HG02943 (cell line): Measurements from ENCODE around the gene ITGA5.

ENCODE experiments used
- ATAC-seq: cut with Tn5 transposase; IDR thresholded peaks from one replicate; pipeline ENCODE4 v1.9.1; 2021; ENCODE audit warnings: mild to moderate bottlenecking, low read depth, moderate library complexity; ENCODE audit not compliant: unreplicated experiment

Gene ITGA5

DNA sequence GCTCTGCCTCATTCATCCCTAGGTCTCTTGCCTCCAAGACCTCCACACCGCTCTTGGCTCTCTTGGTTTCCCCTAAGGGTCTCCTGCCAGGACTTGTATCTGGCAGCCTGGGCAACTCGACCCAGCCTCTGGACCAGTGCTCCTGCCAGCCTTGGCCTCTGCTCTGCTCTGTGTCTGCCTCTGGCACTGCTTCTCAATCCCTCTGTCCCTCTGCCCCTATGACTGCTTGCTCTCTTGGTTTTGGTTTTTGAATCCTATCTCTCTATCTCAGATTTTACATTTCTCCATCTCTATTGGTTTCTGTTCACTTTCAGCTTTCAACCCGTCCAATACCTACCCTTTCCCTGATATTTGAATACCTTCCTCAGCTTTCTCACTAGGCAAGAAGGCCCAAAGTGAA, 6.3 kb downstream of the ITGA5 start:
- no peak for ATAC-seq

- no peak for ATAC-seq
Observed at GRCh38 chr12:54412348-54412747, 6.7 kb downstream of the ITGA5 start.

- ATAC-seq: no peak
Observed at GRCh38 chr12:54411391-54412241, 7.5 kb downstream of the ITGA5 start.

GRCh38 chr12:54409267-54409666, 9.8 kb downstream of the ITGA5 start:
- ATAC-seq: no peak

GRCh38 chr12:54407183-54407905, 11.7 kb downstream of the ITGA5 start:
- ATAC-seq: no peak

GRCh38 chr12:54405573-54405972, 13.5 kb downstream of the ITGA5 start:
- no peak for ATAC-seq

GRCh38 chr12:54405106-54405505, 14.0 kb downstream of the ITGA5 start:
- ATAC-seq: no peak

- ATAC-seq: no peak
Observed at GRCh38 chr12:54404061-54405004, 14.7 kb downstream of the ITGA5 start.

GRCh38 chr12:54401119-54401518, 17.9 kb downstream of the ITGA5 start:
- ATAC-seq: no peak

GRCh38 chr12:54398995-54399793, 19.9 kb downstream of the ITGA5 start:
- no peak for ATAC-seq

GRCh38 chr12:54398218-54398617, 20.8 kb downstream of the ITGA5 start:
- no peak for ATAC-seq

DNA sequence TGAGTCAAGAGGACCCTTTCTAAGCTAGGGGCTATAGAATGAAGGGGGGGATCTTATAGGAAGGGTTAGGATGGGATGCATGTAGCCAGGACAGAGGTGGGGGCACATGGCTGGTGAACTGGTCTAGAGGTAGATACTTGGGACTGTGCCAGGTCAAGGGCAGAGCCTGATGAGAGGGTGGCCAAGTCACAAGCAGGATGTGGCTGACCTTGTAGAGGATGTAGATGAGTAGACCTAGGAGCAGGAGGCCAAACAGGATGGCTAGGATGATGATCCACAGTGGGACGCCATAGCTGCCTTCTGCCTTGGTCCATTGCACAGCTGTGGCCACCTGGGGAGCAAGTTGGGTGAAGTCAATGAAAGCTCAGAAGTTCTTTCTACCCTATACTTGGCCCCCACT, 21.9 kb downstream of the ITGA5 start:
- ATAC-seq: no peak

GRCh38 chr12:54395545-54395944, 23.5 kb downstream of the ITGA5 start:
- no peak for ATAC-seq

DNA sequence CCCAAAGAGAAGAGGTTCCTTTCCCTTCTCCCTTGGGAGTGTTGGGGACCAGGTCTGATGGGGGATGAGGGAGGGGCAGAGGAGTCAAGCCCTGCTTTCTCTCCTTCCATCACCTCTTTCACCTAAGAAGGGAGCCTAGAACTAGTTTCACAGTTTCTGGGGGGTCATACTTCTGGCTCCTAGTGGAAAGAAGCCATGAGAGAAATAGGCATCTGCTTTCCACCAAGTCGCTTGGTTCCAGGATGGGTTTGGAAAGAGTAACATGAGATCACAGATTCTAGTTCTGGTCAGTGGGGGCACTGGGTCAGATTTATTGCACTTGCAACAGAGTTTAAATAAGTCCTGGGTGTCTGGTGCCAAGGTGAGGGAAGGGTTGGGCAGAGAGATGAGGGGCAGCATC, 24.1 kb downstream of the ITGA5 start:
- ATAC-seq: no peak

GRCh38 chr12:54394281-54394719, 24.8 kb downstream of the ITGA5 start:
- no peak for ATAC-seq

DNA sequence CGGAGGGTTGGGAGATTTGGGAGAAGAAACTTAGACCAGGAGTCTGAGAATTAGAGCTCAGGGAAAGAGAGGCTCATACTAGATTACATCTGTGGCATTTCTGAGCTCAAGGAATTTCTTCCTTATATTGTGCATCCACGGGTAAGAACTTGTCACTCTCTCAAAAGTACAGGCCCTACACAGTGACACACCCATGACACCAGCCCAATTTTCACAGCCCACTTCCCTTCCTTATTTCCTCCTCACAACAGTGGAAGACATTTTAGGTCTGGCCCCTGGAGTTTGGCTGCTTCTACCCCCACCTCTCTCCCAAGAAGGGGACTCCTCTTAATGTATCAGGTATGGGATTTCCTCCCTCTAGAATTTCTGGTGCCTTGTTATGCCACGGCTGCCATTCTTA, 25.3 kb downstream of the ITGA5 start:
- no peak for ATAC-seq

DNA sequence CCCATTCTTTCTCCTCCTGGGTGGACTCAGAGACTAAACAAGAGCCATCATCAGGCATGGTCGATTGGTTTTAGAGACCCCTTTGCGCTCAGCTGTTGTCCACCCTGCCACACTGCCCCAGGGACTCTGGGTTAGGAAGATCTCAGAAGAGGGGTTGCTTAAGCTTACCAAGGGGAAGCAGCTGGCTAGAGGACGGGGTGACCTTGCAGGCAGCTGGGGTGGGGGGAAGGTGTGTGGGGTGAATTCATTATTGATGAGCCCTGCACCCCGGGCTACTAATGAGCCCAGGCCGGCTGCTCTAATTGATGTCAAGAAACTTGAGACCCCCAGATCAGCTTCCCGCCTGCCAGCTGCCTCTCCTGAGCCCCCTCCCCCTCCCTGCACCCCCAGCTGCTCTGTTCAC, 25.9 kb downstream of the ITGA5 start:
- ATAC-seq: no peak

DNA sequence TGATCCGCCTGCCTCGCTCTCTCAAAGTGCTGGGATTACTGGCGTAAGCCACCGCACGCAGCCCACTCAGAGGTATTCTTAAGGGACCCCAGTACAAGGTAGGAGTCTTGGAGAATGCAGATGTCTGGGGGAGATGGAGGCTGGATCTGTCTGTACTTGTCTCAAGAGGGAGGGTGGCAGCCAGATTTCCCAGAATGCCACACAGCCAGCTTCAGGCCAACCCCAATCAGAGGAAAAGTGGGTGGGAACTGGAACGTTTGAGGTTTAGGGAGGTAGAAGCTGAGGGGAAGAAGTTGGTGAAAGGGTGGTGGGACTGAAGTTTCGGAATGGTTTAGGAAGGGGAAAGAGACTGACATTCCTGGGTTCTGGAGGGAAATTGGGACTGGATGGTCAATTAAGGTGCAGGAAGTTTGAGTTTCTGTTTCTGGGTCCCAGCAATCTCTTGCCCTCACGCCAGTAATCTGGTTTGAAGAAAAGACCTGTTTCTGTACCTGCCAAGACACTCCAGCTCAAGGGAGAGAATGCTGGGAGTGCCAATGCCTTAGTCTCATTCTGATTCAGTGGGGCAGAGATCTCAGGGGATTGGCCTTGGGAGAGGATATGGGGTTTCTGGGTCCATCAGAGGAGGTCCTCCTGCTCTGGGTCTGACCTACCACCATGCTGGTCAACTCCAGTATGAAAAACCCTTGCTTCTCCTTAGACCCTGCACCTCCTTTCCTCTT, 26.4 kb downstream of the ITGA5 start:
- no peak for ATAC-seq
